IPS-11a (cell line): Measurements from ENCODE around the gene FAM53B.

Experiments
- H3K4me3 ChIP-seq: one replicate; pipeline ENCODE4 v1.5.1; 2013; ENCODE audit warnings: low read depth, low read length, control low read depth

Gene FAM53B

DNA sequence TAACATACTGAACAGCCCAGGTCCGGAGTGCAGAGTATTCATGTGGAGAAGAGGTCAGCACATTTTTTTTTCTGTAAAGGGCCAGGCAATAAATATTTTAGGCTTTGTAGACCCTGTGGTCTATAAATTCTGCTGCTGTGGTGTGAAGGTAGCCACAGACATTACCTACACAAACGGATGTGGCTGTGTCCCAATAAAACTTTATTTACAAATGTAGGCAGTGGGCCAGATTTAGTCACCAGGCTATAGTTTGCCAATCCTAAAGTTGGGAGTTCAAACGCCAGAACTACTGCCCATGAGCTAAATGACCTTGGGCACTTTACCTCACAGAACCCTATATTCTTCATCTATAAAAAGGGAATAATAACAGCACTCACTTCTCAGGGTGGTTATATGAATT is 13.4 kb downstream of the FAM53B start:
- no peak overlapping the region for H3K4me3 ChIP-seq

DNA sequence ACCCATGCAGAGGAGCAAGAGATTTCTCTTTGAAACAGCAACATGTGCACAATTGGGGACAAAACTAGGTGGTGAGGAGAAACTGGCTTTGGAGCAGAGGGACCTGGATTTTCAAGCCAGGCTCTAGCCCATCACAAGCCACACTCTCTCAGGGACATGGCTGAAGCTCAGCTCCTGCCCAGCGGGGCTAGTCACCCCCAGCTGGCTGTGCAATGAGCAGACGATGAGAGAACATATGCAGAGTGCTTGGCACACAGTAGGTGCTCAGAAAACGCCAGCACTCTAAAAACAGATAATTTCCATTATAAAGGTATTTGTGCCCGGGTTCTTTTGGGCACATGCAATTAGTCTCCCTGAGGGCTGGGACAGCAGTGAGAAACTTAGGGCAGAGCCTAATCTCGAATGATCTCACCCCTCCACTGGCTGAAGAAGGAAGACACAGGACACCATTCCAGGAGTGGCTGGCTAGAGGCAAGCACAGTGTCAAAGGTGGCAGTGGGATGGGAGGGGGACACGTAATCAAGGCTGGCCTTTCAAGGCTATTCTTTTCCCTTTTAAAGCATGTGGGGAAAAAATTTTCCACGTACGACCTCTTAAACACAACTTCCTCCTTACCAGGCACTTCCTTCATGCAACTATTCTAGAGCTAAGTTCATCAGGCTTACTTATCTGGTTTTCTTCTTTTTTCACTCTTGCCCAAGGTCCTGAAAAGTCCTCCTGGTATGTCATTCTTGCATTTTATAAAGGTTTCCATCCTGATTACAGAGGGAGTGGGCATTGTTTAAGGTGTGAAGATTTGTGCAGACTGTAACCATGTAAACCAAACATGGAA is 15.1 kb downstream of the FAM53B start:
- no peak overlapping the region for H3K4me3 ChIP-seq

DNA sequence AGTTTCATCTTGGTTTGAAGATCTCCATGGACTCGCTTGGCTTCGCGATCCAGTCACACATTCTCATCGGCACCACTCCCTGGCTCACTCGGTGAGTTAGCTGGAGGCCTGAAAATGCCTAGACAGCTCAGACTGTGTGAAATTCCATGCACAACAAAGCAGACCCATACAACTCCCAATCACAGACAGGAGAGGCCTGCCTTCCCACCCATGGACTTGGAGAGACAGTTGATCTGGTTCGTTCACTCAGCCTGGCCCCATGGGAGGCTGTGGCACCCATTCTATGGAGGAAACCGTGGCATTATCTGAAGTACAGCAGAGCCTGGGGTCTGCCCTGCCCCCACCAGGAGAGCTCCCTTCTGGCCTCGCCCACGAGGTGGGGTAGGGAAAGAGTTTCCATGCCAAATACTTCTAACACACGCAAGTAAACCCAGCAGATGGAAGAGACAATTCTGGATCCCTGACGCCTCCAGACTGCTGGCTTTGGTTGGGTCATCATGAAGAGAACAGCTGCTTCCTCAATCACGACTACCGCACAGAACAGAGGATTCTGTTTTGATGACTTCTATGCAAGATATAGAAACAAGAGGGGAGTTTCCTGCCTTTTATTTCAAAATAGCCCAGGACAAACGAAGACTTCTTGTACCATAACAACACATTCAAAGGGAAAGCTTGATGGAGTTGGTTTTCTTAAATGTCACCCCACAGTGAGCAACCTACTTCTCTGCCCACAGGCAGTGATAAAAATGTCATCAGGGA is 15.9 kb downstream of the FAM53B start:
- H3K4me3 ChIP-seq = no peak overlapping the region

DNA sequence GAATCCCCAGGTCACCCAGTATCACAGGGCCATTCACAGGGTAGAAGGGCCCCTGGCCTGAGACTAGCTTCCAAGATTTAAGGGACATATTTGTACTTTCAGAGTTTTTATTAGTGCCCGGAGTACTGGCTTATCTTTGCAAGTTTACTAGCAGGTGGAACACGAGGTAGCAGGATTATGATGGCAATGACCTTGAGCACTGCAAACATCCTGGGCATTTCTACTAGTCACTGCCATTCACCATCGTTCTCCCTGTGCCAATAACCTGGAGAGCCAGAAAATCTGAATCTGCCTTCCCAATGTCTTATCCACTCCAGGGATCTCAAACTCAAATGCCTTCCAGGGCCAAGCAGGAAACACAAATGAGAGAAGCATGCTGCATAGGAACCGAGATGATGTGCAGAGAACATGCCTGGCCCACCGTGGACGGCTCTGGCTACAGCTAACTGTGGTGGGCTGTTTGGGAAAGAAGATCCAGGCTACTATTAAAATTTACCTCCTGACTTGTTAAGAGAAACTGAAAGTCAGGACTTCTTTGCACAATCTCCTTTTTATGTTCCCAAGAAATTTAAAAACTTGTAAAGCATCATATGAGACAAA is 16.7 kb downstream of the FAM53B start:
- H3K4me3 ChIP-seq = no peak overlapping the region

GRCh38 chr10:124725791-124726190 is 18.4 kb downstream of the FAM53B start:
- no peak overlapping the region for H3K4me3 ChIP-seq

GRCh38 chr10:124725171-124725631 is 19.0 kb downstream of the FAM53B start:
- H3K4me3 ChIP-seq = no peak overlapping the region

- no peak overlapping the region for H3K4me3 ChIP-seq
These were observed 19.7 kb downstream of the FAM53B start for GRCh38 chr10:124724279-124725027.

DNA sequence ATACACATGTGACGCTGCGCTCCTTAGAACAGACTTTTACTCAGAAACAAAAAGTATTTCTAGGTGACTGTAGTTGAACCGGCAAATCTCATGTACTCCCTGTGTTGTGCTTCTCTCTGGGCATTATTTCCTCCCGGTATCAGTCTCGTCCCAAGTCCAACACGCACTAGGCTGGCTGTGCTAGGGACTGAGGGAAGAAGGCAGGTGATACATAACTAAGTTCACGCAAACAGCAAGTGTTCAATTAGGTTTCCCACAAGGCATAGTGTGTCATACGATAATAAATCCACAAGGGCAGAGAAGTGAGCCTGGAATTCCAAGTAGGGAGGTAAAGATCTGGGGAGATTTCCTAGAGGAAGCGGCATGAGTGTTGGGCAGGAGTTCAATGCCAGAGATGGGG is 20.4 kb downstream of the FAM53B start:
- H3K4me3 ChIP-seq = no peak overlapping the region

DNA sequence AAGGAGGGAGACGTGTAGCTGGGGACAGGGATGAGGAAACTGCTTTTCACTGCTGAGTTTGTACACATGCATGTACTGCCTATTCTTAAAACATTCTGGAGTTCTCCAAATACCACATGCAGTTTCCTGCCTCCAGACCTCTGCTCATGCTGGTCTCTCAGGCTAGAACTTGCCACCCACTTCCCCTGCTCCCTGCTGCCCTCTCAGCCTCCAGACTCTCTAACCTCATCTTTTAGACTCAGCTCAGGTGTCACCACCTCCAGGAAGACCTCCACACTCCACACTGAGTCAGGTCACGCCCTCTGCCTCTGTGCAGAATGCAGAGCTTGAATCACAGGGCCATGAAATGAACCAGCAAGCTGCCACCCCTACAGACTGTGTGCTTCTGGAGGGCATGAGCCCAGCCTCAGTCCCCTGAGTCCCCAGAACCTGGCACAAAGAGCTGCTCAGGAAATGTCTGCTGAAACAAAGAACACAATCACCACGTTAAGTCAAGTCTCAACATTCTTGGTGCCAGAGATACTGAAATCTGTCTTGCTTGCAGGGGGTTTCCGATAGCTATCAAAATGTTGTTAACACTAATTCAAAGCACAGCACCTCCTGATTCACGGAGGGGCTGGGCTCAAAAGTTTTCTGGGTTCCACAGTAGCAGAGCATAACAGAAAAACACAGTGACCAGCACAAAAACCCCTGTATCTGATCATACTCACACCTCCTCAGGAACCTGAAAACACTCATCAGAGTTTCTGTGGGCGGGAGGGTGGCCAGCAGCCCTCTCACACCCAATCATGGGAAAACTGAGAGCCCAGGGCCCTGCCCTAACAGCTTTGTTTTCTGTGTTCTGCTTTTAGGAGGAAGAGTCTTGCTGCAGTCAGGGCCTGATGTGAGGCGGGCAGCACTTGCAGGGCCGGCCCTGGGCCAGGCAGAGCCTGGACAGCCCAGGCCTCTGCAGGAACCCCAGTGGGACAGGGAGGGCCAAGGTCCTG is 21.1 kb downstream of the FAM53B start:
- H3K4me3 ChIP-seq = no peak overlapping the region

DNA sequence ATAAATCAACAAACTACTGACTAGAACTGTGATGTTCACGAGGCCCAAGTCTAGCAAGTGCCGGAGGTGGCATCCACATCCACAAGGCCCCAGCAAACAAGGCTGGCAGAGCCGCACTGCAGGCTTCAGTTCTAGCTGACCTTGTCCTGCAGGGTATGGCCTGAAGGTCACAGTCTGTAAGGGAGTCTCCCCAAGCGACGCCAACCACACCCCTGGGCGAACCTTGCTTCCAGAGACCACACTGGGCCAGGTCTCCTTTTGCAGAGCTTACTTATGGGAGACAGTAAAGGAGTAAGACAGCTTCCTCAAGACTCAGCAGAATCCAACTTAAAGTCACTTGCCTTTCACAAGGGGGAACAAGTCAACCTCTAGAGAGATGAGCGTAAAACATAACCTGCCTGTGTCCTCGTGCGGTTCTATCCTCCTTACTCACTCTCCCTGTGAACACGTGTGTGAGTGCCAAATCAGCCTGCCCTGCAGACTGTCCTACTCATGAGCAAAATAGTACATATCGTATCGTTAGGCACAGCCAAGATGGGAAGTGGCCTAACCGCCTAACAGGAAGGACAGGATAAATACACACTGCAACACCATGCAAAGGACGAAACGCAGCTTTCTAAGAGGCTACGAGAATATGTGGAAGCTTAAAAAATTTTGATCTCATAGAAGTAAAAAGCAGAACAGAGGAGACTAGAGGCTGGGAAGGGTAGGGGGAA is 22.7 kb downstream of the FAM53B start:
- no peak overlapping the region for H3K4me3 ChIP-seq

- no peak overlapping the region for H3K4me3 ChIP-seq
These were observed 24.8 kb downstream of the FAM53B start for GRCh38 chr10:124719213-124719851.

- no peak overlapping the region for H3K4me3 ChIP-seq
These were observed 26.1 kb downstream of the FAM53B start for GRCh38 chr10:124717911-124718741.

GRCh38 chr10:124717041-124717757 is 27.0 kb downstream of the FAM53B start:
- H3K4me3 ChIP-seq = no peak overlapping the region

DNA sequence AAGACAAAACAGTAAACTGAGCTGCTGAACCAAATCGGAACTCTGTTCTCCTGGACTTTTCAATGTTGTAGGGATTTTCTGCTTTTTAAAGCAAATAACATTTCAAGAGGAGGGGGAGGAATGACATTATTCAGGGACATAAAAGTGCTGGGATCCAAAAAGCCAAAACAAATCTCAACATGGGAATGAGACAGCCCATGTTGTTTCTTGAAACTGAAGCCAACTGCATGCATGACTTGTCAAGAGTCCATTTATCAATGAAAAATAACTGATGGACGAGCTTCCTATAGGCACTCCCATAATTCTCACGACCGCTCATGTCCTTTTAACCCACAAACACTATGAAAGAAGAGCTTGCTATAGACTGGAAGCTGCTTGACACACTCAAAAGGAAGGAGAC is 27.8 kb downstream of the FAM53B start:
- no peak overlapping the region for H3K4me3 ChIP-seq

GRCh38 chr10:124715439-124715838 is 28.7 kb downstream of the FAM53B start:
- H3K4me3 ChIP-seq = no peak overlapping the region

GRCh38 chr10:124713679-124714255 is 30.4 kb downstream of the FAM53B start:
- H3K4me3 ChIP-seq = no peak overlapping the region
